HUES6 (cell line): ENCODE data around the gene DDX59.

Source experiments
- H3K27ac ChIP-seq: 2 replicates; pipeline ENCODE4 v1.7.0; 2013; ENCODE audit warnings: low read depth, mild to moderate bottlenecking, low read length, inconsistent platforms
- H3K27me3 ChIP-seq: 2 replicates; pipeline ENCODE4 v1.6.1; 2013; ENCODE audit warnings: low read length; ENCODE audit not compliant: control insufficient read depth, insufficient read depth
- H3K36me3 ChIP-seq: 2 replicates; pipeline ENCODE4 v1.6.1; 2013; ENCODE audit warnings: low read length; ENCODE audit not compliant: control insufficient read depth, insufficient read depth
- H3K4me1 ChIP-seq: 2 replicates; pipeline ENCODE4 v1.6.1; 2013; ENCODE audit warnings: low read length; ENCODE audit not compliant: control insufficient read depth, insufficient read depth
- H3K4me3 ChIP-seq: 2 replicates; pipeline ENCODE4 v1.5.1; 2013; ENCODE audit warnings: low read depth, low read length
- H3K9ac ChIP-seq: one replicate; pipeline ENCODE4 v1.6.1; 2013; ENCODE audit warnings: mild to moderate bottlenecking, low read length
- H3K9me3 ChIP-seq: 2 replicates; pipeline ENCODE4 v1.6.1; 2013; ENCODE audit warnings: low read depth, low read length; ENCODE audit not compliant: control insufficient read depth, insufficient read depth

Gene DDX59

DNA sequence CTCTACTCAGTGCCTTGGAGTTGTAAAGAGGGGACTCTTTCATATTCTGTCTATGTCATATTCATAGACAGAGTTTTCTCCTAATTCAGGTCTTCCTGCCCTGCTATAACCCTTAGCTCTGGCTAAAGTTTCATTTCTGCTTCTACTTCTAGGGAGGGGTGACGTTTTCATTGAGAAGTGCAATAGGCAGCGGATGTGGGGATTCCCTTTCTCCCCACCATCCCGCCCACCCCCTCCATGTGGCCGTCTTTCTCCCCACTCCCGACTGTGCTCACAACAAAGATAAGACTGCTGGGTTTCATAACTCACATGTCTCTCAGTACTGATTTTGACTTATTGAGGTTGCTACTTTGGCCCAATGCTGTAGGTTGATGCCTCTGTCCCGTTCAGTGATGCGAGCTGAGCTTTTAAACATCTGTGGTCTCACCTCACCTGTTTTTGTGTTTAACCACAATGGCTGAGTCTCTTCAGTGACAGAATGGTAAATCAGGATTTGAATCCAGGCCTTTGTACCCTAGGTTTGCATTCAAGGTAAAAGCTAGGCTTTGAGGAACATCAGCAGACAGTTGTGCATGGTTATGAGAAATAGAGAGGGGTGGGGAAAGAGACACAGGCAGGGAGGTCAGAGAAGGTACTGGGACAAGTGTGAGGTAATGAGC, 41.4 kb downstream of the DDX59 start:
- Histone ChIP-seq H3K4me3 (no peak overlapping the region), H3K9ac (no peak overlapping the region), H3K4me1 (peaks cover 4% of the 10 kb centered on the region), H3K36me3 (no peaks in the 10 kb centered on the region), H3K27ac (no peak overlapping the region), H3K9me3 (no peaks in the 10 kb centered on the region), H3K27me3 (no peaks in the 10 kb centered on the region)

DNA sequence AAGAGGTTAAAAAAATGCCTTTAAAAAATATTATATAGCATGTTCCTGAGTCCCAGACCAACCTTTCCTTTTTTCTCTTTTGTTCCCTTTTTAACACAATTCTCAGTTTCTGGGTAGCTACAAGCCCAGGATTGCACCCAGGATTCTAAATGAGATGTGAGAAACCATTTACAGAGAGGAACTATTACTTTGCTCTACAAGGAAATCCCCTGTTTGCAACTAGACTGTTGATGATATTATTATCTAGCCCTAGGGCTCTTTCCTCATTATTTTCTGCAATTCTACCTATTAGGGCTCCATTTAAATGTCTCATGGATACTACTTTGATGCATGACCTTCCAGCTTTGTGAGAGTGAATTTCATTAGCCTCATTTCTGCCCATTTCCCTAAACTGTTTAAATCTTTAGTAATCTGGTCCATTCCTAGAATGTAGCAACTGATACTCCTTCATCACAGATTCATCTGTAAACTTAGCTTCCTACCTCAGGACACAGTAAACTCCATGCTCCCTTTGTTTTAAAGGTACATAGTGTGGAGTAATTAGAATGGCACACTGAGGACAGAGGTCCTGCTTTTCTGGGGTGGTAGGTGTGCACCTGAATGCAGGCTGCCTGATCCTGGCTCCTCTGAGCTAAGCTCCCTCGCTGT, 42.0 kb downstream of the DDX59 start:
- H3K36me3 ChIP-seq = no peaks in the 10 kb centered on the region
- H3K27me3 ChIP-seq = no peaks in the 10 kb centered on the region
- no peaks in the 10 kb centered on the region for H3K9me3 ChIP-seq
- H3K9ac ChIP-seq = no peak overlapping the region
- no peak overlapping the region for H3K27ac ChIP-seq
- peaks cover 4% of the 10 kb centered on the region for H3K4me1 ChIP-seq
- H3K4me3 ChIP-seq = no peak overlapping the region

DNA sequence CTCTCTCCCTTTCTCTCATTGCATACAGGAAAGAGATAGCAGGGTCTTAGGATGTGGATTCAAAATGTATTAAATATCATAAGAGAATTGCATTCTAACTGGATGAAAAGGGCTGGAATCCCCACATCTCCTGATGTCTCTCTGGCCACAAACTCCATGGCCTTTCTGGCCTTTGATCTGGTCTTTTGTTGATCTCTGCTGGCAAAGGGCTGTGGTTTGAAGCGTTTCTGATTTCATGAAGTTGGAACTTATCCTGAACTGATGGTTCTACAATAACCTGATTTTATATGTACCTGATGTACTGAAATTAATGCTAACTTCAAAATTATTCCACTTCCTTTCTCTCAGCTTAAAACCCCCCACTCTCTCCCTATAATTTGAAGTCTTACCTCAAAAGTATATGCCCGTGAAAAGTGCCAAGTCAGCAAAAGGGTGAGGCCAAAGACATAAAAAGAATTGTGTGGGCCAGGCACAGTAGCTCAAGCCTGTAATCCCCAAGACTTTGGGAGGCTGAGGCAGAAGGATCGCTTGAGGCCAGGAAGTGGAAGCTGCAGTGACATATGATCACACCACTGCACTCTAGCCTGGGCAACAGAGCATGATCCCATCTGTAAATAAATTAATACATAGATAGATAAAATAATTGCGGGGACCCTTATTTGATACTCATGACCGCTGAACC, 42.7 kb downstream of the DDX59 start:
- Histone ChIP-seq H3K4me1 (peaks cover 4% of the 10 kb centered on the region), H3K4me3 (no peak overlapping the region), H3K9ac (no peak overlapping the region), H3K27ac (no peak overlapping the region), H3K36me3 (no peaks in the 10 kb centered on the region), H3K9me3 (no peaks in the 10 kb centered on the region), H3K27me3 (no peaks in the 10 kb centered on the region)

DNA sequence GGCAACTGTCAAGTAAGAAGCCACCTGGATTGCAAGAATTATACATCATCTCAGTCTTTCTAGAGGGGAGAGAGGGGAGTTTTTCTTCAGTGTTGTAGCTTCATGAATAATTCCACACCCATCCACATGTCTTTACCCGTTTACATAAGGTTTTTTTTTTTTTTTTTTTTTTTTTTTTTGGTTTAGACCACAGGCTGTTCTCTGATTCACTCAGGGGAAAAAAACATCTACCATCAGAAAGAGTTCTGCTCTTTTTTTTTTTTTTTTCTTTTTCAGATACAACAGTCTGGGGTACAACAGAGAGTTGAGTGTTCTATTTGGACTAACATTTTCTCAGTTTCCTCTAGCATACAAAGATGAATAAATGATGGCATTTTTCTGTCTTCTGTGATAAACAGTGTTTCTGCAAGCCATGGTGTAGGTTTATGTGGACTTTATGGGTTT, 44.3 kb downstream of the DDX59 start:
- no peak overlapping the region for H3K27ac ChIP-seq
- no peak overlapping the region for H3K4me3 ChIP-seq
- no peaks in the 10 kb centered on the region for H3K36me3 ChIP-seq
- H3K9me3 ChIP-seq = no peaks in the 10 kb centered on the region
- H3K4me1 ChIP-seq = peaks cover 4% of the 10 kb centered on the region
- H3K9ac ChIP-seq = no peak overlapping the region
- H3K27me3 ChIP-seq = no peaks in the 10 kb centered on the region

DNA sequence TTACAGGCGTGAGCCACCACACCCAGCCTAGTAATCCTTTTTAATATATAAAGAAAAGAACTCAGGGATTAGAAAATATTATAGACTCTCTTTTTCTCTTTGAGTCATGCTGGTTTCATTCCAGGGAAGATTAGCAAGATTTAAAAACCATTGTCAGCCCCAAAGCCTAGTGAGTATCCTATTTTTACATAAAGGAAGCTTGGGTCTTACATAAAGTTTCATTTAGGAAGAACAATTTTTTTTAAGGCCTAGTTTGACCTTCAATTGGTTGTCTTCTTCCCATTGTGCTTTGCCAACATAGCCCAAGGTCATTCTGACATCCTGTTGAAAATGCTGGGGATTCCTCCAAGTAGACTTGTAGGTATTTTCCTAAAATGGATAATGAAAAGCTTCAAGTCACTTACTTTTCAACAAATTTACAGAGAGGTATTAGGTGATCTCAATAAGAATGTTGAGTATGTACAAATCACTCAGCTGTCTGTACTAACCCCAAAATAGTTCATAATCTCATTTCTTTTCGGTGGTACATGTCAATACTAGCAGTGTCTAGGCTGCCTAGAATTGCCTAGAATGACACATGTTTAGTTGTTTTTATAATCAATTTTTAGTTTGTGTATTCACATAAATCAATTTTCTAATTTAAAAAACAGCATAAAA, 44.9 kb downstream of the DDX59 start:
- Histone ChIP-seq H3K27me3 (no peaks in the 10 kb centered on the region), H3K27ac (no peak overlapping the region), H3K9me3 (no peaks in the 10 kb centered on the region), H3K9ac (no peak overlapping the region), H3K36me3 (no peaks in the 10 kb centered on the region), H3K4me3 (no peak overlapping the region), H3K4me1 (peaks cover 4% of the 10 kb centered on the region)

DNA sequence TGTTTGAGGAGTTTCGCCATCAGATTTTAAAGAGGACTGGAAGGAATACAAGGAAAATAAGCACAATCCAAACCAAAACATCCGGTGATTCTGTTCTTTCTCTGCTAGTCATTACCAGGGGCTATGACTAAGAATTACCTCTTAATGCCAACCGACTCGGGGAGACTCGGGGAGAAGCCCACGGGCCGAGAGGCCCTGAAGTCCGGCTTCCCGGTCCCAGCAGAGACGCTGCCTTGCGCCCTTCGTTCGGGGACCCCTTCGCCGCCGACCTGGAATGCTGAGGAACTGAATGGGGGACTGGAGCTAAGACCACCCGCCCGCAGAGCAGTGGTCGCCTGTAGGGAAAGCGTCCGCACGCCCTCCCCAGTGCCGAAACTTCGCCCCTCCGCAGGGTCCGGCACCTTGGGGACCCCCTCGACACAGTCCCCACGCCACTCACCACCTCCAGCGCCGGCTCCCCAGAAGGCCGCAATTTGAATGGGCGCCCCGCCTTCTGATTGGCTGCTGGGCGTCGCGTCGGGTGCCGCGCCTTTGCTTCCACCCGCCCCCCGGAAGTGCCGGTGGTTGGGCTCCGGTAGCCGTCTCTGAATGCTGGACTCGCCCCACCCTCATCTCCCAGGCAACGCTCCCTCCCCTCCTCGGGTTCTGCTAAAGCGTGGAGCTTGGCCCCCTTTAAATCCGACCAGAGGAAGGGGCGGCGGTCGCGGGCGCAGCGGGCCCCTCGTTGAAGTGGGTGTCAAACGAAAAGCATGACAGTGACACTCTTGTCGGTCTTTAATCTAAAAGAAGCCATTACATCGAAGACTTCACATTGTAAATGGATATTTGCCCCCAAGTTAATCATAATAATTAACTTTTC, 49.2 kb downstream of the DDX59 start, which contains the start of gene KIF14:
TSS of gene KIF14 (minus strand) at position 479 of the 859 bp plus-strand sequence. CDS start 2,028 bp downstream, outside the sequence.
- Histone ChIP-seq H3K27me3 (no peaks in the 10 kb centered on the region), H3K36me3 (peaks cover 31% of the 10 kb centered on the region), H3K4me3 (peak within 1 kb of the TSS; percentile 84), H3K27ac (peak within 1 kb of the TSS; percentile 55; the same call in 1 of the 2 replicates), H3K4me1 (peaks cover 7% of the 10 kb centered on the region), H3K9ac (peak within 1 kb of the TSS; percentile 83), H3K9me3 (no peaks in the 10 kb centered on the region)

DNA sequence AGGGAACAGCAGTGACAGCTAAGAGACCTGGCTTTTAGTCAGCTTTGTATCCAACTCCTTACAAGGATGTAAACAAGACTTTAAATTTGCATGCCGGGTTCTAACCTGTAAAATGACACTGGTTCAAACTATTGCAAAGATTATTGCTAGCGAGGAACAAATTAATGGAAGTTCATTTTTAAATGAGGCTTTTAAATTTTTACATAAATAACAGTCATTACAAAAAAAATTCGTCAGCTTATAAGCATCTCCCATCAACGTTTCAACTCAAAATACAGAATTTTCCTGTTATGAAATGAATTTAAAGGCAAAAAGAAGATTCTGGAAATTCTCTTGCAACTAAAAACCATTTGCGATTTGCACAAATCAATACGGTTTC, 49.8 kb downstream of the DDX59 start:
- Histone ChIP-seq H3K27ac (no peak overlapping the region), H3K36me3 (peaks cover 37% of the 10 kb centered on the region), H3K4me3 (peak overlapping the region; percentile 84)

DNA sequence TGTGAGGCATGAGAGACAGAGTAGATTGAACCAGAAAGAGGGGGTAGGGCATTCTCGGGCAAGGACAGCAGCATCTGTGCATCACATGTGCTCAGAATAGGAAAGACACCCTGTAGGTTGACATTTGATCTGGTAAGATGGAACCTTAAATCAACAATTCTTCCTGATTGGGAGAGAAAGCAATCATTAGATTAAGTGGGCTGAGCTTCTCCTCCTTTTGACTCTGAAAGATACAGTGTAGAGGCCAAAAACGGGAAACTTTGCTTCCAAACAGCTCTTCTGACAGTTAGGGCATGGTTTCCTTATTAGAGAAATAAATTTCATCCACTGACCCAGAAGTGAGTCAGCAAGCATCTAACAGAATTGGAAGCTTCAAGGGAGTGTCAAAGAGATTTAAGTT, 58.9 kb downstream of the DDX59 start:
- no peak overlapping the region for H3K9ac ChIP-seq
- H3K9me3 ChIP-seq = no peaks in the 10 kb centered on the region
- no peak overlapping the region for H3K4me3 ChIP-seq
- H3K27me3 ChIP-seq = no peaks in the 10 kb centered on the region
- H3K36me3 ChIP-seq = peaks cover 83% of the 10 kb centered on the region
- no peaks in the 10 kb centered on the region for H3K4me1 ChIP-seq
- H3K27ac ChIP-seq = no peak overlapping the region

More for the DNA sequence above, 49.8 kb downstream of the DDX59 start:
- Histone ChIP-seq H3K4me1 (peaks cover 6% of the 10 kb centered on the region; the same call in 1 of the 2 replicates), H3K9ac (peak overlapping the region; percentile 83), H3K27me3 (no peaks in the 10 kb centered on the region), H3K9me3 (no peaks in the 10 kb centered on the region)

DNA sequence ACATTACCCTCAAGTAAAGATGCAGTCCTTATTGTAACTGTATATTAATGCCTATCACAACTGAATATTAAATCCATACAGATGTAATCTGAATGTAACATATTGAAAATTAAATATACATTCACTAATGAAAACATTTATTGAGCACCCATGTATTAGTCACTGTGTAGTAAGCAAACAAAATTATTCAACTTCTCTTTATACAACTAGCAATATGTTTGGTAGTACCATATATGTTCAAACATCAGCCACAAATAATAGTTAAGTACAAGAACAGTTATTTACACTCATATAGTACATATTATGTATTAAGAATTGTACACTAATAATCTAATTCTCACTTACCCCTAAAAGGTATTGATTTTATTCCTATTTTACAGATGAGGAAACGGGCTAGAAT, 67.1 kb downstream of the DDX59 start:
- Histone ChIP-seq H3K36me3 (peaks cover 94% of the 10 kb centered on the region), H3K4me1 (no peaks in the 10 kb centered on the region), H3K27ac (no peak overlapping the region), H3K27me3 (no peaks in the 10 kb centered on the region), H3K9me3 (no peaks in the 10 kb centered on the region), H3K4me3 (no peak overlapping the region), H3K9ac (no peak overlapping the region)
